Femur (tissue), 1 donor: ENCODE results near the gene OR2S2.
"Not testable (repeated sequence)": the region's sequence is repeated elsewhere in the genome, so short reads cannot be mapped to it uniquely, and the experiment has no call there.

Source experiments
- DNase-seq: peaks from one replicate; pipeline ENCODE4 v3.0.0-alpha.2; 2017

The OR2S2 gene

GRCh38 chr9:35933550-35934067 lies 24.3 kb downstream of the OR2S2 start:
- no peak for DNase-seq

GRCh38 chr9:35932735-35933134 lies 25.2 kb downstream of the OR2S2 start:
- DNase-seq, result no peak

- DNase-seq, result no peak
Observed at GRCh38 chr9:35930989-35931388, 27.0 kb downstream of the OR2S2 start.

GRCh38 chr9:35930521-35930920 lies 27.4 kb downstream of the OR2S2 start:
- no peak for DNase-seq

- DNase-seq, result no peak
Observed at GRCh38 chr9:35929453-35929718, 28.6 kb downstream of the OR2S2 start.

- no peak for DNase-seq
Observed at GRCh38 chr9:35928591-35929452, 29.1 kb downstream of the OR2S2 start.

- no peak for DNase-seq
Observed at GRCh38 chr9:35923927-35924763, 33.8 kb downstream of the OR2S2 start.

- DNase-seq, result no peak
Observed at GRCh38 chr9:35923598-35923926, 34.4 kb downstream of the OR2S2 start.

- no peak for DNase-seq
Observed at GRCh38 chr9:35920051-35920620, 37.8 kb downstream of the OR2S2 start.

GRCh38 chr9:35919212-35920008 lies 38.5 kb downstream of the OR2S2 start:
- DNase-seq, result no peak

GRCh38 chr9:35918780-35919179 lies 39.2 kb downstream of the OR2S2 start:
- DNase-seq, result no peak

- DNase-seq, result no peak
Observed at GRCh38 chr9:35917261-35917660, 40.7 kb downstream of the OR2S2 start.

GRCh38 chr9:35915681-35916294 lies 42.2 kb downstream of the OR2S2 start:
- DNase-seq, result no peak

- peak; percentile 67 for DNase-seq
Observed at GRCh38 chr9:35914301-35914807, 43.6 kb downstream of the OR2S2 start.

GRCh38 chr9:35913429-35913828 lies 44.5 kb downstream of the OR2S2 start:
- DNase-seq, result not testable (repeated sequence)

GRCh38 chr9:35912791-35913400 lies 45.1 kb downstream of the OR2S2 start:
- no peak for DNase-seq

- DNase-seq, result no peak
Observed at GRCh38 chr9:35911690-35912089, 46.3 kb downstream of the OR2S2 start.

GRCh38 chr9:35910613-35911359 lies 47.2 kb downstream of the OR2S2 start:
- peak; percentile 31 for DNase-seq

GRCh38 chr9:35909687-35910612 lies 48.0 kb downstream of the OR2S2 start:
- DNase-seq, result no peak

GRCh38 chr9:35909274-35909673 lies 48.7 kb downstream of the OR2S2 start, which contains the start of gene SPAAR:
Gene SPAAR (plus strand): TSS chr9:35909490. CDS start chr9:35910464, 974 bp downstream.
- DNase-seq, result no peak
